ENCODE results near the gene B9D1.

DNA sequence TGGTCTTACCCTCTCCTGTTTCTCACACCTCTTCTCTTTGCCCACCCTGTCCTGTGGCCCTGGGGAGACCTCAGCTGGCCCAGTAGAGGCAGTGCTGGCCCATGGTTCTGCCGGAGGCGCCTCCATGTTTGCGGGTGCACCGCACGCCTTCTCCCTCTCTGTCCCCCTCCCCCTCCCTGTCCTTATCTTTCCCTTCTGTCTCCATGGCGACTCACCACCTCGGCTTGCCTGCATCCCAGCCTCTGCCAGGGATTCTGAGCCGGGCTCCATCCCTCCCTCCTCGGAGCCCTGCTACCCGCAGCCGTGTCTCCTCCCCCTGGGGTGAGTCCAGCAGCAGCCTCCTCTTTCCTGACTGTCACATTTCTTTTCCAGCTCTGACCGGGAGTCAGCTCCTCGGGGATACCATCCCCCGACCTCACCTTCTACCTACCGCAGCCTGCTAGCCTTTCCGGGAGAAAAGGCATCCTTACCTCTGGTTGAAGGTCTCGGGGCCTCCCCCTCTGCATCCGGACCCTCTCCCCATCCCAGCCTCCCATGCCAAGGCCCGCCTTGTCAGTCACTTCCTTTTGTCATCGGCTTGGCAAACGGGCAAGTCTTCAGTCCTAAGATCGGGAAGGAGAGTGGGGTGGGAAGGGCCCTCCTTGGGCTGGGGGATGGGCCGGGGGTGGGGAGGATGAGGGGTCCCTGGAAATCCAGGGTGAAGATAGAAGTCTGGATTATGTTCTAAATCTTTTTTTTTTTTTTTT, 48.5 kb upstream of the B9D1 start, which contains the start of gene RNF112:
- TF ChIP-seq CTCF (conservative IDR thresholded peaks at IDR 0.05 in 1 of 2, IDR thresholded peaks at IDR 0.05 in 1 of 2; ENCODE audit: extremely low read depth in 1 of 2, insufficient read depth in 1 of 2, low read depth in 1 of 2, low read length in 2 of 2) = no peak
- no peak for TF ChIP-seq EZH2 (IDR thresholded peaks at IDR 0.05; ENCODE audit: borderline replicate concordance, low read length)

Measured in mammary epithelial cell (primary cell).